CD4-positive, alpha-beta T cell treated with Interleukin-6 for 4 hours (primary cell): ENCODE data around the gene SLC23A3.

Source experiments
- DNase-seq: peaks from one replicate; pipeline ENCODE4 v3.0.0-alpha.2; 2020; ENCODE audit warnings: mixed read lengths

Gene SLC23A3

GRCh38 chr2:219169930-219170654, at the start of gene SLC23A3:
SLC23A3 (minus strand) TSS chr2:219170029; CDS start chr2:219169984, 45 bp downstream.
- DNase-seq = no peak

GRCh38 chr2:219218732-219219701, 49.2 kb upstream of the SLC23A3 start, which contains the start of gene ABCB6:
ABCB6 (minus strand) TSS chr2:219218958; CDS start chr2:219218673, 285 bp downstream.
- DNase-seq = peak; percentile 93

GRCh38 chr2:219218217-219218731, 48.4 kb upstream of the SLC23A3 start:
- DNase-seq = no peak

GRCh38 chr2:219216535-219216915, 46.7 kb upstream of the SLC23A3 start:
- DNase-seq = no peak

- no peak for DNase-seq
Observed at GRCh38 chr2:219215871-219216534, 46.2 kb upstream of the SLC23A3 start.

GRCh38 chr2:219214786-219215185, 45.0 kb upstream of the SLC23A3 start:
- DNase-seq = no peak

GRCh38 chr2:219214141-219214540, 44.3 kb upstream of the SLC23A3 start:
- DNase-seq = no peak

GRCh38 chr2:219213486-219214071, 43.8 kb upstream of the SLC23A3 start:
- DNase-seq = no peak

GRCh38 chr2:219213026-219213415, 43.2 kb upstream of the SLC23A3 start:
- DNase-seq = no peak

GRCh38 chr2:219210886-219211362, 41.1 kb upstream of the SLC23A3 start:
- no peak for DNase-seq

GRCh38 chr2:219210196-219210885, 40.5 kb upstream of the SLC23A3 start:
- no peak for DNase-seq

- no peak for DNase-seq
Observed at GRCh38 chr2:219209236-219210195, 39.7 kb upstream of the SLC23A3 start.

GRCh38 chr2:219207884-219208740, 38.3 kb upstream of the SLC23A3 start:
- DNase-seq = no peak

GRCh38 chr2:219207134-219207883, 37.5 kb upstream of the SLC23A3 start:
- no peak for DNase-seq

GRCh38 chr2:219206328-219207133, 36.7 kb upstream of the SLC23A3 start, which contains the start of gene ZFAND2B:
ZFAND2B (plus strand) TSS chr2:219206782; CDS start chr2:219206988, 206 bp downstream.
- peak; percentile 97 for DNase-seq

- DNase-seq = no peak
Observed at GRCh38 chr2:219205981-219206327, 36.1 kb upstream of the SLC23A3 start.

- no peak for DNase-seq
Observed at GRCh38 chr2:219205165-219205538, 35.3 kb upstream of the SLC23A3 start.
